Lung microvascular endothelial cell (primary cell): ENCODE measurements around the gene TMEM154. TPM values are rescaled to one million over a fixed set of nuclear protein-coding genes. Genes with fewer than 3 reads are reported as not detected.

Source experiments
- DNase-seq, 2 donors: peaks; one replicate each; pipeline versions ENCODE4 v3.0.0 to v3.0.0-alpha.2; 2010; ENCODE audit warnings: low read depth in 2 of 2
- total RNA-seq: library from RNA; depleted of rRNA; stranded (reverse); fragments of >200 nt; gene quantifications from 2 replicates; pipeline ENCODE4 v1.2.1, GENCODE V29; 2014

TMEM154 gene
- total RNA-seq, 1 donor from 2014 or later = 0.20 TPM

GRCh38 chr4:152630324-152630723 is 49.5 kb downstream of the TMEM154 start:
- DNase-seq = no peak

- DNase-seq = no peak
Measured at GRCh38 chr4:152629908-152630307, 49.9 kb downstream of the TMEM154 start.

GRCh38 chr4:152628128-152628527 is 51.7 kb downstream of the TMEM154 start:
- peak in 1 of 2 donors; percentile 14 for DNase-seq

GRCh38 chr4:152626790-152627189 is 53.0 kb downstream of the TMEM154 start:
- DNase-seq = no peak

- DNase-seq = no peak
Measured at GRCh38 chr4:152620915-152621314, 58.9 kb downstream of the TMEM154 start.

GRCh38 chr4:152620218-152620617 is 59.6 kb downstream of the TMEM154 start:
- DNase-seq = no peak

GRCh38 chr4:152619556-152619955 is 60.2 kb downstream of the TMEM154 start:
- DNase-seq = no peak

- DNase-seq = no peak
Measured at GRCh38 chr4:152618971-152619370, 60.8 kb downstream of the TMEM154 start.

- no peak for DNase-seq
Measured at GRCh38 chr4:152616804-152617203, 63.0 kb downstream of the TMEM154 start.

- no peak for DNase-seq
Measured at GRCh38 chr4:152613841-152614721, 65.7 kb downstream of the TMEM154 start.

GRCh38 chr4:152613351-152613750 is 66.4 kb downstream of the TMEM154 start:
- DNase-seq = no peak

- no peak for DNase-seq
Measured at GRCh38 chr4:152610131-152610530, 69.7 kb downstream of the TMEM154 start.

- DNase-seq = no peak
Measured at GRCh38 chr4:152609481-152609880, 70.3 kb downstream of the TMEM154 start.

- DNase-seq = no peak
Measured at GRCh38 chr4:152607178-152607577, 72.6 kb downstream of the TMEM154 start.

- no peak for DNase-seq
Measured at GRCh38 chr4:152606753-152607152, 73.0 kb downstream of the TMEM154 start.

- peak; percentile 26 to 59 for DNase-seq
Measured at GRCh38 chr4:152605641-152606335, 74.0 kb downstream of the TMEM154 start.

- DNase-seq = no peak
Measured at GRCh38 chr4:152605031-152605430, 74.8 kb downstream of the TMEM154 start.

GRCh38 chr4:152601156-152601555 is 78.6 kb downstream of the TMEM154 start:
- no peak for DNase-seq

- DNase-seq = no peak
Measured at GRCh38 chr4:152599636-152600035, 80.2 kb downstream of the TMEM154 start.

GRCh38 chr4:152599095-152599494 is 80.7 kb downstream of the TMEM154 start:
- no peak for DNase-seq

- DNase-seq = no peak
Measured at GRCh38 chr4:152598454-152598853, 81.3 kb downstream of the TMEM154 start.

GRCh38 chr4:152594978-152595925 is 84.5 kb downstream of the TMEM154 start:
- no peak for DNase-seq
